Measurements from ENCODE around the gene AKAP13. TPM values are rescaled to one million over a fixed set of nuclear protein-coding genes. Genes with fewer than 3 reads are reported as not detected.

AKAP13 gene
- total and polyA plus RNA-seq, 2 of the 13 experiments (the other 11 are each of a cell fraction or from before 2014, with no cell fraction given) = 6.7 to 27.1 TPM

DNA sequence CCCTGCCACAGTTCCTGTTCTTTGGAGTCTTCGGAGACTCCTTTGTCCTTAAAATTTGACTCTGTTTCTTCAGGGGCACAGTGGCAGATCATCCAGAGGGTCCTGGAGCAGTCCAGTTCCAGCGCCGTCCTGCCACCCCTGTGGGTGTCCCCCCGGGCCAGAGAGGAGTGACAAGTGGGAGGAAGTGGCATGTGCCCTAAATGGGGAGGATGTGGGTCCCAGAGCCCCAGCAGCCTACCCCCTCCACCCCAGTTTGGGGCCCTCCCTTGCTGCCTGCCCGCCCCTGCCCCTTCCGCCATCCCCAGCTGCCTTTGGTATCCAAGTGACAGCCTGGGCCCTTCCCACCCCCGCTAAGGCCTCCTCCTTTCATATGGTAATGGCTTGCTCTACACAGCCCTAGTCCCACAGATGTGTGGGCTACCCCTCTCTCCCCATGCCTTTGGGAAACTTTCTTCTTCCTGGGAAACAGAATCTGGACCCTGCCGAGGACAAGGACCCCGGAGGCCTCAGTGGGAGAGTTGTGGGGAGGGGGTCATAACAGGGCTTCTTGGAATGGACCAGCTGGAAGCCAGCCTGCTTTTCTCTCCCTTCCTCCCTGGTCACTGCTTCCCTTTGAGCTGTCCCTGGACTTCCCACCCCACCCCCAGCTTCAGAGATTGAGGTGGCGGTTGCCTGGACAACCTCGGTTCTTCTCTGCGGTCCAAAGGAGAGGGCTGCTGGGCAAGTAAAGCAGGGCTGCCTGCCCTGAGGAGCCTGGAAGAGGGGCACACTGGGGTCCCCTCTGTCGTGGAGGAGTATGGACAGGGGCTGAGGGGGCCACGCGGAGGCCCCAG is 371.1 kb downstream of the AKAP13 start (continued):
- TF ChIP-seq BCL3 (CRISPR knock-in tag; IDR thresholded peaks at IDR 0.05) (no peak), WIZ (CRISPR knock-in tag; IDR thresholded peaks at IDR 0.05) (no peak), MTERF4 (CRISPR knock-in tag; IDR thresholded peaks at IDR 0.05) (no peak), ZNF10 (CRISPR knock-in tag; IDR thresholded peaks at IDR 0.05; ENCODE audit: borderline replicate concordance, low read depth) (no peak), SRF (IDR thresholded peaks at IDR 0.05; ENCODE audit: low read depth, low read length) (no peak), SIX4 (CRISPR knock-in tag; IDR thresholded peaks at IDR 0.05) (no peak), ZNF850 (CRISPR knock-in tag; conservative IDR thresholded peaks at IDR 0.05) (no peak)

DNA sequence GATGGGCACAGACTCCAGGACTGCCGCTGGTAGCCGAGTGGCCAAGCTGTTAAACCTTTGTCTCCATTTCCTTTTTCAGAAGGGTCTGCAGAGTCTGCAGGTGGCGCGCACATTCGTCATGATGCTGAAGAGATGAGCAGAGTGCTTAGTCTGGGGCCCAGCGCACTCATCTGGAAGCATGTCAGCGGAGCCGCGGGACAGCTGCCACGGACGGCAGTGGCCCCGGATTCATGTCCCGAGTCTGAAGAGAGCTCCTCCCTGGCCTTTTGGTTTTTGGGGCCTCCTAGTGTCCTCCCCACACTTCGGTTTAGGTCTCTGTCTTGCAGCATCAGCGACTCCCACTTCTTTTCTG is 371.7 kb downstream of the AKAP13 start:
- in situ Hi-C loops (cut with HindIII; ENCODE audit: extremely low pct_ligation_motif_present, low pct_unique_long_range_greater_than_20kb) = no loop called here

More for the DNA sequence above, 371.7 kb downstream of the AKAP13 start:
- Histone ChIP-seq H3K79me2 (ENCODE audit: insufficient read depth, low read length) (no peaks in the 10 kb centered on the region), H3K4me2 (ENCODE audit: low read depth, low read length) (no peak overlapping the region), H3K27me3 (ENCODE audit: control insufficient read depth in 1 of 2, insufficient read depth in 2 of 2, low read length in 2 of 2) (no peaks in the 10 kb centered on the region), H3K36me3 (replicated peaks in 1 of 2; ENCODE audit: control insufficient read depth in 1 of 2, insufficient read depth in 2 of 2, low read length in 2 of 2) (0 out of 5 replicates have a peak, but pooled peaks cover 0 to 10% of the 10 kb centered on the region in 2 experiments), H3K4me3 (replicated peaks in 1 of 3; ENCODE audit: insufficient read depth in 1 of 3, low read depth in 2 of 3, low read length in 3 of 3) (no peak overlapping the region), H2AFZ (ENCODE audit: low read length) (no peak overlapping the region), H3K9ac (ENCODE audit: insufficient read depth, low read depth, low read length) (no peak overlapping the region), H3K27ac (ENCODE audit: extremely low read length, insufficient read depth, low read length) (no peak overlapping the region), H3K9me3 (ENCODE audit: low read length) (no peaks in the 10 kb centered on the region), H4K20me1 (ENCODE audit: insufficient read depth, low read length) (no peaks in the 10 kb centered on the region), H3K4me1 (ENCODE audit: insufficient read depth, low read length) (no peaks in the 10 kb centered on the region)
- ChIA-PET POLR2A (no interaction called here), CTCF (ENCODE audit: low intra/inter-chr PET ratio, low total read pairs) (no interaction called here)
- no TSS peak for BruUV-seq (replicated peaks)
- DNase-seq (ENCODE audit: low spot score) (no peak), ATAC-seq (no peak), FAIRE-seq (no peak)
- TF ChIP-seq, protein P1, sequence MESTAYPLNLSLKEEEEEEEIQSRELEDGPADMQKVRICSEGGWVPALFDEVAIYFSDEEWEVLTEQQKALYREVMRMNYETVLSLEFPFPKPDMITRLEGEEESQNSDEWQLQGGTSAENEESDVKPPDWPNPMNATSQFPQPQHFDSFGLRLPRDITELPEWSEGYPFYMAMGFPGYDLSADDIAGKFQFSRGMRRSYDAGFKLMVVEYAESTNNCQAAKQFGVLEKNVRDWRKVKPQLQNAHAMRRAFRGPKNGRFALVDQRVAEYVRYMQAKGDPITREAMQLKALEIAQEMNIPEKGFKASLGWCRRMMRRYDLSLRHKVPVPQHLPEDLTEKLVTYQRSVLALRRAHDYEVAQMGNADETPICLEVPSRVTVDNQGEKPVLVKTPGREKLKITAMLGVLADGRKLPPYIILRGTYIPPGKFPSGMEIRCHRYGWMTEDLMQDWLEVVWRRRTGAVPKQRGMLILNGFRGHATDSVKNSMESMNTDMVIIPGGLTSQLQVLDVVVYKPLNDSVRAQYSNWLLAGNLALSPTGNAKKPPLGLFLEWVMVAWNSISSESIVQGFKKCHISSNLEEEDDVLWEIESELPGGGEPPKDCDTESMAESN (CRISPR knock-in tag; conservative IDR thresholded peaks at IDR 0.05) = no peak
- intact Hi-C loops (cut with micrococcal nuclease; ENCODE audit: unreplicated experiment) = no loop called here
- WGBS (ENCODE audit: low lambda C conversion rate) = 88% methylated on average over 3 of the region's 15 CpGs
